ENCODE results near the gene SLC24A3.
A peak's percentile ranks its signal among the peaks of the same experiment; 100 is the strongest.

Gene SLC24A3

DNA sequence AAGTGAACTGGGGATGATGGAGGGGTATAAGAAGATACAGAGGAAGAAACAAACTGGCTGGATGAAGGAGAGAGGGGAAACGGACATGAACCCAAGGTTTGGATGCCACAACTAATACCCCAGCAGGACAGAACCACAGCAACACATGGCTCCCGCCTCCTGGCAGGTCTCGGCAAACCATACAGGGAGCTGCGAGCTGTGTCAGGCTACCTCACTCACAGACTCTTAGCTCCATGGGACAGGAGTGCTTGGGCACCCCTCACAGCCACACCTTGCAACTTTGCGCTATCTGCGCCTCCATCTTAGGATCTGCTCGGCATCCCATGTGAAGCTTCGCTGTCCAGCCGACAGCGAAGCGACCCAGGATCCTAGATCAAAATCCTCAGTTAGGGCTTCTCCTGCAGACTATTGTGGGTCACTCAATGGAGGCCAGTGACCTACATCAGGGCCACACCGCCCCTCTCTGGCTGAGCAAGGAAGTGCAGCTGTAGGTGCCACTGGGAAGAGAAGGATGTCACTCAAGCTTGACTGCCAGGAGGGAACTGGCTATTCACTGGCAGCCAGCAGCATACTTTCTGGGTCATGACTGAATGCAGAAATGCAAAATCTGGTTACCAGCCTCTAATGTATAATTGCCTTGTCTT, 371.2 kb downstream of the SLC24A3 start:
- H3K27ac Mint-ChIP-seq = no peak overlapping the region
- H3K4me3 Mint-ChIP-seq = no peak overlapping the region
- no peaks in the 10 kb centered on the region for H3K4me1 Mint-ChIP-seq (ENCODE audit: low read depth)
- H3K9me3 Mint-ChIP-seq = no peaks in the 10 kb centered on the region
- DNase-seq (ENCODE audit: low spot score) = peak; percentile 28
- no peaks in the 10 kb centered on the region for H3K36me3 Mint-ChIP-seq (ENCODE audit: low read depth)
- H3K27me3 Mint-ChIP-seq (ENCODE audit: low read depth) = no peaks in the 10 kb centered on the region

DNA sequence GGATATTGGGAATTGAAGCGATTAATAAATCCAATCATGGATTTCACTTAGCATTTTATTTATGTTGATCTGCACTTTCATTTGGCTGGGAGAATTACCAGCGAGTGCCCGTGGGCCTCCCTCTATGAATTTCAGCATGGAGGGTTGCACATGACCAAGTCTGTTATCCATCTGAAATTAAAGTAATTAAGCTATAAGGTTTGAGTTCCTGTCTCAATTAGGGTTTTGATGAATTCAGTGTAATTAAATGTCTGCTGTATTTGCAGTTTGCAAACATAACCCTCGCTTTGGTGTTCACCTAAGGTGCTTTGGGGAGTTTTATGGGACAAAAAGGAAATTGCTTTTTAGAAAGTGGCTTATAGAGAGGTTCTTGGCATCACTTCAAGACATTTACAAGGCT, 375.8 kb downstream of the SLC24A3 start:
- no peak overlapping the region for H3K4me3 Mint-ChIP-seq

GRCh38 chr20:19588732-19589131, 376.3 kb downstream of the SLC24A3 start:
- no peak overlapping the region for H3K27ac Mint-ChIP-seq
- no peaks in the 10 kb centered on the region for H3K36me3 Mint-ChIP-seq (ENCODE audit: low read depth)
- peaks cover 5% of the 10 kb centered on the region for H3K9me3 Mint-ChIP-seq
- H3K4me3 Mint-ChIP-seq = no peak overlapping the region
- DNase-seq (ENCODE audit: low spot score) = no peak
- H3K4me1 Mint-ChIP-seq (ENCODE audit: low read depth) = peaks cover 7% of the 10 kb centered on the region
- H3K27me3 Mint-ChIP-seq (ENCODE audit: low read depth) = no peaks in the 10 kb centered on the region

More for the DNA sequence above, 375.8 kb downstream of the SLC24A3 start:
- Mint-ChIP-seq H3K9me3 (peaks cover 5% of the 10 kb centered on the region), H3K27me3 (ENCODE audit: low read depth) (no peaks in the 10 kb centered on the region), H3K4me1 (ENCODE audit: low read depth) (peaks cover 7% of the 10 kb centered on the region), H3K36me3 (ENCODE audit: low read depth) (no peaks in the 10 kb centered on the region), H3K27ac (no peak overlapping the region)
- no peak for DNase-seq (ENCODE audit: low spot score)

DNA sequence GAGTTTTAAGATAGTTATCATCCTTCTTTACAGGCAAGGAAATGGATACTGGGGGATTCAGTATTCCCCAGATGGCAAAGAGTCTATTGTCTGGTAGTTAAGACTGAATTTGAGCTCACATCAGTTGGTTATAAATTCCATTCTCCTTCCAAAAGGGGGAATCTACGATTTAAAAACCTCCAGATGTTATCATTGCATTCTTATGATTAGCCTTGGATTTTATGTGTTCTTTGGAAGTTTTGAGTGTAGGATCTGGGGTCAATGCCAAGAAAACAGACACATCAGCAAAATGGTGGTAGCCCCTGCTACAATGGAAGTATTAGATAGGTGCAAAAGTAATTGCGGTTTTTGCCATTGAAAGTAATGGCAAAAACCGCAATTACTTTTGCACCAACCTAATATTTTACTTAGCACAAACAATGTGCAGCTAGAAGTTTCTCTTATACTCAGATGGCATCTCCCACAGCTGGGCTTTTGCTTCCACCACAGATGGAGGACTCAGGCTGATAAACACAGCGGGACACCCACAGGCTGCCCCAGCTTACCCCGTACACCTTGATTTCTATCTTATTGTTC, 377.4 kb downstream of the SLC24A3 start:
- Mint-ChIP-seq H3K27ac (no peak overlapping the region), H3K27me3 (ENCODE audit: low read depth) (no peaks in the 10 kb centered on the region)

GRCh38 chr20:19590382-19590781, 377.9 kb downstream of the SLC24A3 start:
- Mint-ChIP-seq H3K36me3 (ENCODE audit: low read depth) (no peaks in the 10 kb centered on the region), H3K27ac (no peak overlapping the region), H3K27me3 (ENCODE audit: low read depth) (no peaks in the 10 kb centered on the region), H3K4me3 (no peak overlapping the region), H3K4me1 (ENCODE audit: low read depth) (peaks cover 7% of the 10 kb centered on the region), H3K9me3 (peaks cover 5% of the 10 kb centered on the region)
- no peak for DNase-seq (ENCODE audit: low spot score)

More for the DNA sequence above, 377.4 kb downstream of the SLC24A3 start:
- Mint-ChIP-seq H3K9me3 (peaks cover 5% of the 10 kb centered on the region), H3K36me3 (ENCODE audit: low read depth) (no peaks in the 10 kb centered on the region), H3K4me3 (no peak overlapping the region), H3K4me1 (ENCODE audit: low read depth) (peaks cover 7% of the 10 kb centered on the region)
- DNase-seq (ENCODE audit: low spot score) = no peak

DNA sequence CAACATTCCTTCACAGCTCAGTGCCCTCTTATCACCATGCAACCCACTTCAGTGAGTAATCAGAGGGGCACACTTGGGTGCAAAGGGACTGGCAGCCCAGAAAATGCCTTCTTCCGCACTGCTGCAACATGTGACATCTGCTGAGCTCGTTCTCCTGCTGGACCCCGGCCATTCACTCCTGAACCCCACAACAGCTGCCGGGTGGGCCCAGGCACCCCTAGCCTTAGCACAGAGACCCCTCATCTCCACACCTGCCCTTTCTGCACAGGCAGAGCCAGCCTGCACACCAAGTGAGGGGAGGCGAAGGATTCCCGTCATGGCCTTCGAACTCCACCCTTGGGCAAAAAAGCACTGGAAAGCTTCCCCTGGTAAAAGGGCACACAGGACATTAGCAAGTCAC, 381.3 kb downstream of the SLC24A3 start:
- Mint-ChIP-seq H3K27me3 (ENCODE audit: low read depth) (no peaks in the 10 kb centered on the region), H3K9me3 (peaks cover 5% of the 10 kb centered on the region), H3K4me1 (ENCODE audit: low read depth) (peaks cover 7% of the 10 kb centered on the region), H3K4me3 (no peak overlapping the region), H3K36me3 (ENCODE audit: low read depth) (no peaks in the 10 kb centered on the region), H3K27ac (no peak overlapping the region)
- no peak for DNase-seq (ENCODE audit: low spot score)

DNA sequence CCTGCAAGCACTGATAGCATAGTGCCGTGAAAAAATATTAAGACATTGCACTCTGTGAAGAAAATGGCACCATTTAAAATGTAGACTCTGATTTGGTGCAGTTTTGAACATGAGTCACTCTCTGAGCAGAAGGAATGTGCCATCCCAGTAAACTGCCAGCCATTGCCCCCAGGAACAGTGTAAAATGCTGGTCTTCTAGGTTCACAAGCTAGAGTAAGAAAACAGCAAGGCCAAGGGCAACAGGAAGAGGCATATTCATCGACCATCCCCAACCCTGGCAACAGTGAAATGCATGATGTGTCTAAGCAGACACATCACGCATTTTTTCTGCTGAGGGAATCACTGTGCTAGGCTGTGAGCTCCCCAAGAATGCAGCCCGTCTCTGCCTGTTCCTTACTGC, 382.5 kb downstream of the SLC24A3 start:
- peaks cover 7% of the 10 kb centered on the region for H3K4me1 Mint-ChIP-seq (ENCODE audit: low read depth)
- no peaks in the 10 kb centered on the region for H3K27me3 Mint-ChIP-seq (ENCODE audit: low read depth)
- no peak overlapping the region for H3K4me3 Mint-ChIP-seq

GRCh38 chr20:19598117-19598850, 385.8 kb downstream of the SLC24A3 start:
- Mint-ChIP-seq H3K36me3 (ENCODE audit: low read depth) (no peaks in the 10 kb centered on the region), H3K4me3 (no peak overlapping the region), H3K4me1 (ENCODE audit: low read depth) (no peaks in the 10 kb centered on the region), H3K27me3 (ENCODE audit: low read depth) (no peaks in the 10 kb centered on the region), H3K9me3 (no peaks in the 10 kb centered on the region), H3K27ac (no peak overlapping the region)
- no peak for DNase-seq (ENCODE audit: low spot score)

More for the DNA sequence above, 382.5 kb downstream of the SLC24A3 start:
- no peaks in the 10 kb centered on the region for H3K36me3 Mint-ChIP-seq (ENCODE audit: low read depth)
- H3K27ac Mint-ChIP-seq = no peak overlapping the region
- no peak for DNase-seq (ENCODE audit: low spot score)
- peaks cover 5% of the 10 kb centered on the region for H3K9me3 Mint-ChIP-seq

- H3K27me3 Mint-ChIP-seq (ENCODE audit: low read depth) = no peaks in the 10 kb centered on the region
- no peak for DNase-seq (ENCODE audit: low spot score)
- no peak overlapping the region for H3K4me3 Mint-ChIP-seq
- no peaks in the 10 kb centered on the region for H3K9me3 Mint-ChIP-seq
- no peak overlapping the region for H3K27ac Mint-ChIP-seq
- no peaks in the 10 kb centered on the region for H3K36me3 Mint-ChIP-seq (ENCODE audit: low read depth)
- no peaks in the 10 kb centered on the region for H3K4me1 Mint-ChIP-seq (ENCODE audit: low read depth)
Observed at GRCh38 chr20:19599200-19599599, 386.8 kb downstream of the SLC24A3 start.

GRCh38 chr20:19600042-19600441, 387.6 kb downstream of the SLC24A3 start:
- H3K4me3 Mint-ChIP-seq = no peak overlapping the region
- no peak overlapping the region for H3K27ac Mint-ChIP-seq
- no peaks in the 10 kb centered on the region for H3K27me3 Mint-ChIP-seq (ENCODE audit: low read depth)
- H3K4me1 Mint-ChIP-seq (ENCODE audit: low read depth) = no peaks in the 10 kb centered on the region
- DNase-seq (ENCODE audit: low spot score) = no peak
- H3K36me3 Mint-ChIP-seq (ENCODE audit: low read depth) = no peaks in the 10 kb centered on the region
- no peaks in the 10 kb centered on the region for H3K9me3 Mint-ChIP-seq

DNA sequence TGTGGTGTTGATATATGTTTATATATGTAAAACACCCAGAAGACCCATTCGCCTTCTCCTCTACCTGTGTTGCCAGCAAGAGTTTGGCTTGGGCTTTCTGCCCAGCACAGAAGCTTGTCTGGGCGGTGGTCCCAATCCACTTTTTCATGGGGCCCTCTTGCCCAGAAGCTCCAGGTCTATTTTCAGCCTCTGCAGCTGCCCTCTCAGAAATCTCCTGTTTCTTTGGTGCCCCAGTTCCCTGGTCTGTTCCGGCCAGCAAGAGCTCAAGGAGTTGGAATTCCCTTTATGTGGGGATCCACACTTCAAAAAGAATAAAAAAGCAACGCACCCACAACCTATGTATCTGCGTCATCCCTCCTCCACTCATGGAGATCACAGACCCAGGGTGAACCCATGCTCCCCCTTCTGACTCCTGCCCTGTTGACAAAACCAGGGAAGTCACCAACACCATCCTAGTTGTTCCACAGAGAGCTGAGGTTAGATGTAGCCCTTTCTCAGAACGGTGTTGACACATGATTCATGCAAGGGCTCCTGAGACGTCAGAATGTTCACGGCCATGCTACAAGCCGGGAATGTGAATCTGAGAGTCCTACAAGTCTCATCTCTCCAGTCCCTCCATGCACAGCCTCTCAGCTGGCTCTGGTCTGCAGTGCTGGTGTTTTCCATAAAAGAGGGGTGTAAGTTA, 388.8 kb downstream of the SLC24A3 start:
- H3K27ac Mint-ChIP-seq = no peak overlapping the region
- no peak for DNase-seq (ENCODE audit: low spot score)
- H3K4me1 Mint-ChIP-seq (ENCODE audit: low read depth) = no peaks in the 10 kb centered on the region
- no peak overlapping the region for H3K4me3 Mint-ChIP-seq
- H3K36me3 Mint-ChIP-seq (ENCODE audit: low read depth) = no peaks in the 10 kb centered on the region
- H3K27me3 Mint-ChIP-seq (ENCODE audit: low read depth) = no peaks in the 10 kb centered on the region
- H3K9me3 Mint-ChIP-seq = no peaks in the 10 kb centered on the region

DNA sequence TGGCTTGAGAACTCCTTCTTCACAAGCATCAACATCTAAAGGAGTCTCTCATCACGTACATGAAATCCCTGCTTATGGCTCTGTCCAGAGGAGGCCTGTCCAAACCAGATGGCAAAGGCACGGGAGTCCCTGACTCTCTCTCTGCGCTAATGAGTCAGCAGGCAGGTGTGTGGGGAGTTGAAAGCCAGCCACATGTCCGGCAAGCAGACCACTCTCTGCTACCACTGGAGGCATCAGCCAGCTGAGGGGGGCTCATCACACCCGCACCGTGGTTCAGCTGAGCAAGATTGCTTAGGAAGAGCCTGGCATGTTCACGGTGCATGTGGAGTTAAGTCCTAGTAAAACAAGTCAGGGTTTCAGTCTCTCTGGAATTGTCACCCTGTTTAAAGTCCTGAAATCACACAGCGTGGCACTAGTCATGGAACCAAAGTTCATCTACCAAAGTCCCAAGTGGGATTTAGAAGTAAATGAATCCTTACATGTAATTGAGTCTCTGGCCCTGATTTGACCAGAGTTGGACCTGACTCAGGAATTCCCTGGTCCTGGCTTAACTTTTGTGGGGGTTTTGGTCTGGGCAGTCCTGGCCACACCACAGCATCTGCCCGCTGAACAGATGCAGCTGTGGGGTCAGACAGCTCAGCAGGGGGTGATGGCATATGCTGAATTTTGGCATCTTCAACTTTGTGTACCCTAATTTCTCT, 390.4 kb downstream of the SLC24A3 start:
- no peaks in the 10 kb centered on the region for H3K27me3 Mint-ChIP-seq (ENCODE audit: low read depth)
- H3K9me3 Mint-ChIP-seq = no peaks in the 10 kb centered on the region
- H3K4me3 Mint-ChIP-seq = no peak overlapping the region
- no peaks in the 10 kb centered on the region for H3K4me1 Mint-ChIP-seq (ENCODE audit: low read depth)
- DNase-seq (ENCODE audit: low spot score) = no peak
- H3K36me3 Mint-ChIP-seq (ENCODE audit: low read depth) = no peaks in the 10 kb centered on the region
- H3K27ac Mint-ChIP-seq = no peak overlapping the region

- no peak for DNase-seq (ENCODE audit: low spot score)
- no peak overlapping the region for H3K4me3 Mint-ChIP-seq
- H3K27me3 Mint-ChIP-seq (ENCODE audit: low read depth) = no peaks in the 10 kb centered on the region
- H3K36me3 Mint-ChIP-seq (ENCODE audit: low read depth) = no peaks in the 10 kb centered on the region
- no peak overlapping the region for H3K27ac Mint-ChIP-seq
- no peaks in the 10 kb centered on the region for H3K4me1 Mint-ChIP-seq (ENCODE audit: low read depth)
- H3K9me3 Mint-ChIP-seq = no peaks in the 10 kb centered on the region
Observed at GRCh38 chr20:19603376-19603750, 390.9 kb downstream of the SLC24A3 start.
